ENCODE data around the gene AP3S2. TPM values are rescaled to one million over a fixed set of nuclear protein-coding genes. Genes with fewer than 3 reads are reported as not detected.

AP3S2 gene
- polyA plus RNA-seq, 3 donors, result 30.8 to 41.2 (median 32.4) TPM

DNA sequence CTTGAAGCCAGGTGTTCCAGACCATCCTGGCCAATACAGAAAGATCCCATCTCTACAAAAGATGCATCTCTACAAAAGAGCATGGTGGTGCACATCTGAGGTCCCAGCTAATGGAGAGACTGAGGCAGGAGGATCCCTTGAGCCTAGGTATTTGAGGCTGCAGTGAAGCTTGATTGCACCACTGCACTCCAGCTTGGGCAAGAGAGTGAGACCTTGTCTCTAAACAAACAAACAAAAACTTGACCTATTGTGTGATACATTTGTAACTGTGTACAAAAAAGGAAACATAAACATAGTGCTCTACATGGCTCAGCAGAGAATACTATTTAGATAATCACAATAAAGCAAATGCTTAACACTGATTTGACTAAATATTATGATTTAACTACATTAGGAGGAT, 97.8 kb downstream of the AP3S2 start:
- Histone ChIP-seq H3K9me3 (replicated peaks in 1 of 2; ENCODE audit: control insufficient read depth in 1 of 2, insufficient read depth in 1 of 2, low read length in 2 of 2) (no peaks in the 10 kb centered on the region), H3K4me1 (ENCODE audit: control insufficient read depth in 1 of 2, insufficient read depth in 2 of 2, low read length in 2 of 2) (no peaks in the 10 kb centered on the region), H2AFZ (ENCODE audit: insufficient read depth, low read depth, low read length, poor library complexity, severe bottlenecking) (no peak overlapping the region), H3K79me2 (ENCODE audit: insufficient read depth, low read length) (no peaks in the 10 kb centered on the region), H3K27ac (ENCODE audit: low read depth in 1 of 2, low read length in 2 of 2) (no peak overlapping the region), H3K4me3 (replicated peaks in 1 of 3; ENCODE audit: low read depth in 2 of 3, low read length in 3 of 3) (no peak overlapping the region), H4K20me1 (ENCODE audit: insufficient read depth, low read length) (peaks cover 97% of the 10 kb centered on the region), H3K4me2 (replicated peaks; ENCODE audit: extremely low read depth, low read length, poor library complexity, severe bottlenecking) (no peak overlapping the region), H3K27me3 (ENCODE audit: control insufficient read depth in 2 of 2, insufficient read depth in 2 of 2, low read length in 2 of 2) (no peaks in the 10 kb centered on the region), H3K36me3 (replicated peaks in 1 of 2; ENCODE audit: control insufficient read depth in 1 of 2, insufficient read depth in 2 of 2, low read length in 2 of 2) (peaks cover 72 to 100% of the 10 kb centered on the region in 2 donors), H3K9ac (ENCODE audit: insufficient read depth, low read length, poor library complexity, severe bottlenecking) (no peak overlapping the region)
- H3K9me3 Mint-ChIP-seq, result peaks cover 0 to 7% (median 0%) of the 10 kb centered on the region in 7 donors
- H3K27me3 Mint-ChIP-seq (ENCODE audit: low read depth in 3 of 3), result peaks cover 1 to 4% (median 3%) of the 10 kb centered on the region in 3 donors
- DNase-seq, result no peak
- intact Hi-C loops (cut with micrococcal nuclease), result no loop called here
- TF ChIP-seq, protein P1, sequence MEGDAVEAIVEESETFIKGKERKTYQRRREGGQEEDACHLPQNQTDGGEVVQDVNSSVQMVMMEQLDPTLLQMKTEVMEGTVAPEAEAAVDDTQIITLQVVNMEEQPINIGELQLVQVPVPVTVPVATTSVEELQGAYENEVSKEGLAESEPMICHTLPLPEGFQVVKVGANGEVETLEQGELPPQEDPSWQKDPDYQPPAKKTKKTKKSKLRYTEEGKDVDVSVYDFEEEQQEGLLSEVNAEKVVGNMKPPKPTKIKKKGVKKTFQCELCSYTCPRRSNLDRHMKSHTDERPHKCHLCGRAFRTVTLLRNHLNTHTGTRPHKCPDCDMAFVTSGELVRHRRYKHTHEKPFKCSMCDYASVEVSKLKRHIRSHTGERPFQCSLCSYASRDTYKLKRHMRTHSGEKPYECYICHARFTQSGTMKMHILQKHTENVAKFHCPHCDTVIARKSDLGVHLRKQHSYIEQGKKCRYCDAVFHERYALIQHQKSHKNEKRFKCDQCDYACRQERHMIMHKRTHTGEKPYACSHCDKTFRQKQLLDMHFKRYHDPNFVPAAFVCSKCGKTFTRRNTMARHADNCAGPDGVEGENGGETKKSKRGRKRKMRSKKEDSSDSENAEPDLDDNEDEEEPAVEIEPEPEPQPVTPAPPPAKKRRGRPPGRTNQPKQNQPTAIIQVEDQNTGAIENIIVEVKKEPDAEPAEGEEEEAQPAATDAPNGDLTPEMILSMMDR (IDR thresholded peaks at IDR 0.05), result no peak
- H3K36me3 Mint-ChIP-seq, result peaks cover 90 to 99% of the 10 kb centered on the region in 2 donors
- H3K4me3 Mint-ChIP-seq, result no peak overlapping the region
- H3K27ac Mint-ChIP-seq, result peak overlapping the region in 1 of 7 donors; percentile 27
- H3K4me1 Mint-ChIP-seq, result peaks cover 8% of the 10 kb centered on the region

DNA sequence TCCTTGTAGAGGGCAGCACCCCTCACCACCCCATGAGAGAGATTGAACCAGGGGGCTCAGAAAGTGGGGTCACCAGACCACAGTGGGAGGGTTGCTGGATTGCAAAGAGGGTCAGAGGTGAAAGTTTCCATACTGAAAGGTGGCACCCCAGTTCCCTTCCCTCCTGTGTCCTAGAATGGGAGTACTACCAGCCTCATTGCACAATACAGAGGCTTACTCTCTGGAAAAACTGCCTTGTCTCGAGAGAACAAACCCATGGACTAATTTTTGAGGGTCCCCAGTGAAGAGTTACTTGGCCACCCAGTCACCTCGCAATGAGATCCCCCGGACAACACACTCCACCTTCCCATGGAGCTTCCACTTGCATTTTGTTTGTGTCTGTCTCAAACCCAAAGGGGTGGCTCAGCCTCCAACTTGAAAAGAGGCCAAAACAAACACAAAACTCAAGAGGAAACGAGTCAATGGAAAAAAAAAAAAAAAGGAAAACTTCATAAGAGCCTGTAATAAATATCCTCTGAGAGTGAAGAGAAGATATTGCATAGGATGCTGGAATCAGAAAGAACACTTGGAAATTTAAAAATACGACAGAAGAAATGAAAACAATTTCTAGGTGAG, 99.1 kb downstream of the AP3S2 start:
- Histone ChIP-seq H4K20me1 (ENCODE audit: insufficient read depth, low read length) (peaks cover 95% of the 10 kb centered on the region), H3K4me1 (ENCODE audit: control insufficient read depth in 1 of 2, insufficient read depth in 2 of 2, low read length in 2 of 2) (no peaks in the 10 kb centered on the region), H3K9ac (ENCODE audit: insufficient read depth, low read length, poor library complexity, severe bottlenecking) (no peak overlapping the region), H2AFZ (ENCODE audit: insufficient read depth, low read depth, low read length, poor library complexity, severe bottlenecking) (no peak overlapping the region), H3K27me3 (ENCODE audit: control insufficient read depth in 2 of 2, insufficient read depth in 2 of 2, low read length in 2 of 2) (no peaks in the 10 kb centered on the region), H3K79me2 (ENCODE audit: insufficient read depth, low read length) (no peaks in the 10 kb centered on the region), H3K4me3 (replicated peaks in 1 of 3; ENCODE audit: low read depth in 2 of 3, low read length in 3 of 3) (no peak overlapping the region), H3K9me3 (replicated peaks in 1 of 2; ENCODE audit: control insufficient read depth in 1 of 2, insufficient read depth in 1 of 2, low read length in 2 of 2) (no peaks in the 10 kb centered on the region), H3K27ac (ENCODE audit: low read depth in 1 of 2, low read length in 2 of 2) (no peak overlapping the region), H3K36me3 (replicated peaks in 1 of 2; ENCODE audit: control insufficient read depth in 1 of 2, insufficient read depth in 2 of 2, low read length in 2 of 2) (peaks cover 74 to 99% of the 10 kb centered on the region in 2 donors), H3K4me2 (replicated peaks; ENCODE audit: extremely low read depth, low read length, poor library complexity, severe bottlenecking) (no peak overlapping the region)
- TF ChIP-seq, protein P1 (IDR thresholded peaks at IDR 0.05), result no peak
- H3K9me3 Mint-ChIP-seq, result peaks cover 0 to 8% (median 0%) of the 10 kb centered on the region in 7 donors
- H3K4me3 Mint-ChIP-seq, result no peak overlapping the region
- H3K27ac Mint-ChIP-seq, result peak overlapping the region in 3 of 7 donors; percentile 1 to 59 (median 15)
- peaks cover 0 to 6% (median 1%) of the 10 kb centered on the region in 3 donors for H3K27me3 Mint-ChIP-seq (ENCODE audit: low read depth in 3 of 3)
- H3K4me1 Mint-ChIP-seq, result peaks cover 3% of the 10 kb centered on the region
- intact Hi-C loops (cut with micrococcal nuclease), result no loop called here
- no peak for DNase-seq
- H3K36me3 Mint-ChIP-seq, result peaks cover 89 to 99% of the 10 kb centered on the region in 2 donors
- WGBS (ENCODE audit: insufficient coverage), result 63% methylated on average over 2 of the region's 5 CpGs
